Measurements from ENCODE around the gene ARHGAP22. TPM values are rescaled to one million over a fixed set of nuclear protein-coding genes. Genes with fewer than 3 reads are reported as not detected.

The ARHGAP22 gene
- total and polyA plus RNA-seq, 8 donors = 2.2 to 10.4 (median 2.8) TPM

DNA sequence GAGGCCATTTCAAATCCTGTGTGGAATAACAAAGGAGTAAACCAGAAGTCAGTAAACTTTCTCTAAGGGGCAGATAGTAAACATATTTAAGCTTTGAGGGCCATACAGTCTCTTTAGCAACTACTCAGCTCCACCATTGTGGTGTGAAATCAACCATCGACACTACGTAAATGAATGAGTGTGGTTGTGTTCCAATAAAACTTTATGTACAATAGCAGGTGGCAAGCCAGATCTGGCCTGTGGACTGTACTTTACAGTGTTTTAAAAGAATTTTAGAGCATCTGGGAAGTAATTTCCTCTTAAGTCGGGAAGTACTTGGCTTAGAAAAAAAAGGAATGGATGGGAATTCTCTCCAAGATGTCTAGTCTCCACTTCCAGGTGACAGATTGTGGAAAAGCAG lies 71.3 kb downstream of the ARHGAP22 start:
- no peaks in the 10 kb centered on the region for H3K36me3 ChIP-seq
- H3K4me3 ChIP-seq = no peak overlapping the region
- H3K9me3 ChIP-seq = no peaks in the 10 kb centered on the region
- DNase-seq (no peak), ATAC-seq (no peak)
- intact Hi-C loops (cut with DNase I) = no loop called here
- no peaks in the 10 kb centered on the region for H3K4me1 ChIP-seq
- H3K27ac ChIP-seq = no peak overlapping the region
- H3K27me3 ChIP-seq = no peaks in the 10 kb centered on the region
- TF ChIP-seq, protein P1, sequence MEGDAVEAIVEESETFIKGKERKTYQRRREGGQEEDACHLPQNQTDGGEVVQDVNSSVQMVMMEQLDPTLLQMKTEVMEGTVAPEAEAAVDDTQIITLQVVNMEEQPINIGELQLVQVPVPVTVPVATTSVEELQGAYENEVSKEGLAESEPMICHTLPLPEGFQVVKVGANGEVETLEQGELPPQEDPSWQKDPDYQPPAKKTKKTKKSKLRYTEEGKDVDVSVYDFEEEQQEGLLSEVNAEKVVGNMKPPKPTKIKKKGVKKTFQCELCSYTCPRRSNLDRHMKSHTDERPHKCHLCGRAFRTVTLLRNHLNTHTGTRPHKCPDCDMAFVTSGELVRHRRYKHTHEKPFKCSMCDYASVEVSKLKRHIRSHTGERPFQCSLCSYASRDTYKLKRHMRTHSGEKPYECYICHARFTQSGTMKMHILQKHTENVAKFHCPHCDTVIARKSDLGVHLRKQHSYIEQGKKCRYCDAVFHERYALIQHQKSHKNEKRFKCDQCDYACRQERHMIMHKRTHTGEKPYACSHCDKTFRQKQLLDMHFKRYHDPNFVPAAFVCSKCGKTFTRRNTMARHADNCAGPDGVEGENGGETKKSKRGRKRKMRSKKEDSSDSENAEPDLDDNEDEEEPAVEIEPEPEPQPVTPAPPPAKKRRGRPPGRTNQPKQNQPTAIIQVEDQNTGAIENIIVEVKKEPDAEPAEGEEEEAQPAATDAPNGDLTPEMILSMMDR (IDR thresholded peaks at IDR 0.05) = no peak

DNA sequence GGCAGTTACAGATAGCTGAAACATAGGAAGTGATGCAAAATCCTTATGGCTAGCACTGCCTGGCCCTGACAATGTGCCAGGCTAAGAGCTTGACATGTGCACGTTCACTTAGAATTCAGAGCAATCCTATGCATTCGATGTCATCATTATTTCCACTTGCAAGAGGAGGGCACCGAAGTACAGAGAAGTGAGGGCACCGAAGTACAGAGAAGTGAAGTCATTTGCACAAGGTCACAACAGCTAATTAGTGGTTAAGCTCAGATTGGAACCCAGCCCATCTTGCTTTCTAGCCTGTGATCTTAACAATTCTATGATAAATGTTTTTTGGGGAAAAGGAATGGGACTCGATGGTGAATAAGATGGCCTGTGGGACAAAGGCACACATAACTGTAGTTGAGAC lies 73.4 kb downstream of the ARHGAP22 start:
- no peak for ATAC-seq
- H3K27me3 ChIP-seq = peaks cover 0 to under 1% of the 10 kb centered on the region in 2 donors

DNA sequence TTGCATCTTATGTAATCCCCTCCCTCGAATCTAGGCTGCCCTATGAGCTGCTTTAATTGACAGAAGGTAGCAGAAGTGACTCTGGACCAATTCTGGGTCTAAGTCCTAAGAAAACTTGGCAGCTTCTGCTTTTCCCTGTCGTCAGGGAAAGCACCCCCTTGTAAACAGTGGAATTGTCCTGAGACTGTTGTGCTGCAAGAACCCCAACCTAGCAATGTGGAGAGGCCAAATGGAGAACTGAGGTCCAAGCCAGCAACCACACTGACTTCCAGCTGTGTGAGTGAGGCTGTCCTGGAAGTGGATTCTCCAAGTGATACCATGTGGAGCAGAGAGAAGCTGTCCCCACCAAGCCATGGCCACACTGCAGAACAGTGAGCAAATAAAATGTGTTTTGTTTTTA lies 75.5 kb downstream of the ARHGAP22 start:
- H3K36me3 ChIP-seq = no peaks in the 10 kb centered on the region
- no peaks in the 10 kb centered on the region for H3K9me3 ChIP-seq
- H3K4me3 ChIP-seq = no peak overlapping the region
- no peak for DNase-seq
- H3K4me1 ChIP-seq = peaks cover 0 to under 1% of the 10 kb centered on the region in 2 donors
- intact Hi-C loops (cut with DNase I) = no loop called here
- peaks cover 0 to 22% of the 10 kb centered on the region in 2 donors for H3K27me3 ChIP-seq
- TF ChIP-seq, protein P1 (IDR thresholded peaks at IDR 0.05) = no peak
- no peak for ATAC-seq
- H3K27ac ChIP-seq = no peak overlapping the region

More for the DNA sequence above, 73.4 kb downstream of the ARHGAP22 start:
- Histone ChIP-seq H3K27ac (no peak overlapping the region), H3K4me3 (no peak overlapping the region), H3K9me3 (no peaks in the 10 kb centered on the region), H3K4me1 (no peaks in the 10 kb centered on the region), H3K36me3 (no peaks in the 10 kb centered on the region)
- no peak for DNase-seq
- TF ChIP-seq, protein P1 (IDR thresholded peaks at IDR 0.05) = no peak
- intact Hi-C loops (cut with DNase I) = no loop called here

DNA sequence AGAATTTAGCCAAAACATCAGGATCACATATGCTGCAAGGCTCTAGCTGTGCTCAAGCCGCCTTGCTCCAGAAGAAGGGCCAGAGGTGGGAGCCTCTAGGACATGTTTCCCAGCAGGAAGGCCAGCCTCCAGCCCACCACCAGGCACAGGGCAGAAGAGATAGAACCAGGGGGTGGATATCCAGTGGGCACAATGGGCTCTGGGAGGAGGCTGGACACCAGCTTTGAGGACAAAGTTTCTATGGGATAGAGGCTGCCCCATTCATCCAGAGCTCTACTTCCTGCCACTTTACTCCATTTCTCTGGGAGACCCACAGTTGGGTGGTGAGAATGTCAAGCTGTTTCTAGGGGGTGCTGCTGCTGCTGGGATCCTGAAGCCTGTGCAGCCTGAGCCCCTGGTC lies 77.1 kb downstream of the ARHGAP22 start:
- Histone ChIP-seq H3K27ac (no peak overlapping the region), H3K36me3 (no peaks in the 10 kb centered on the region), H3K4me3 (no peak overlapping the region), H3K27me3 (peaks cover 0 to 38% of the 10 kb centered on the region in 2 donors), H3K4me1 (peaks cover 0 to 15% of the 10 kb centered on the region in 2 donors), H3K9me3 (no peaks in the 10 kb centered on the region)
- TF ChIP-seq, protein P1 (IDR thresholded peaks at IDR 0.05) = no peak
- intact Hi-C loops (cut with DNase I) = no loop called here
- DNase-seq (no peak), ATAC-seq (no peak)

DNA sequence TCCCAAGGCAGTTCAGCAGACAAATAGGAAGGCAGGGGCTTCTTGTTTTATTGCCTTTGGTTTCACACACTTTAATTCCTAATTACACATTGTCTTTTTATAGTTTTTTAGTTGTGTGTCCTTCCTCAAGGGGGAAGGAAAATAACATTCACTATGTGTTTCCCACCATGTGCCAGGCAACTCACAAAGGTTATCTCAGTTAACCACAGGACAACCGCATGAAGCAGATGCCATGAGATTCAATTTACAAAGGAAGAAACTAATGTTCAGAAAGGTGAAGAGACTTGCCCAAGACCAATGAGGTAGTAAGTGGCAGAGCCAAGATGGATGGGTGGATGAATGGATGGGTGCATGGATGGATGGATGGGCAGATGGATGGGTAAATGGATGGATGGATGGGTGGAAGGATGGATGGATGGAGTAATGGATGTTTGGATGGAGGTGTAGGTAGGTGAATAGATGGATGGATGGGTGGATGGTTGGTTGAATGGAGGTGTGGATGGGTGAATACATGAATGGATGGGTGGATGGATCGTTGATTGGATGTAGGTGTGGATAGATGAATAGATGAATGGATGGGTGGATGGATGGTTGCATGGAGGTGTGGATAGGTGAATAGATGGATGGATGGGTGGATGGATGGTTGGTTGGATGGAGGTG lies 77.9 kb downstream of the ARHGAP22 start:
- no peak for DNase-seq
- Histone ChIP-seq H3K4me1 (peaks cover 0 to 15% of the 10 kb centered on the region in 2 donors), H3K27ac (no peak overlapping the region), H3K4me3 (no peak overlapping the region), H3K36me3 (no peaks in the 10 kb centered on the region), H3K9me3 (no peaks in the 10 kb centered on the region), H3K27me3 (peaks cover 0 to 45% of the 10 kb centered on the region in 2 donors)
- ATAC-seq = no peak
- TF ChIP-seq, protein P1 (IDR thresholded peaks at IDR 0.05) = no peak
- intact Hi-C loops (cut with DNase I) = no loop called here
